ENCODE results near the gene VCX3A.
"Not testable (repeated sequence)": the region's sequence is repeated elsewhere in the genome, so short reads cannot be mapped to it uniquely, and the experiment has no call there.

Gene VCX3A

GRCh38 chrX:6535018-6535417, at the start of gene VCX3A:
Gene VCX3A (minus strand): TSS chrX:6535118. CDS start chrX:6534497, 621 bp downstream.
- H3K27ac Mint-ChIP-seq; H3K4me1 Mint-ChIP-seq; H3K4me3 Mint-ChIP-seq; H3K27me3 Mint-ChIP-seq (ENCODE audit: low read depth); H3K36me3 Mint-ChIP-seq (ENCODE audit: low read depth); H3K9me3 Mint-ChIP-seq: not testable (repeated sequence)

GRCh38 chrX:6574762-6575161, 39.8 kb upstream of the VCX3A start:
- H3K4me3 Mint-ChIP-seq, result no peak overlapping the region
- H3K36me3 Mint-ChIP-seq (ENCODE audit: low read depth), result no peaks in the 10 kb centered on the region
- no peak overlapping the region for H3K27ac Mint-ChIP-seq
- H3K4me1 Mint-ChIP-seq, result no peaks in the 10 kb centered on the region
- no peaks in the 10 kb centered on the region for H3K9me3 Mint-ChIP-seq
- no peaks in the 10 kb centered on the region for H3K27me3 Mint-ChIP-seq (ENCODE audit: low read depth)
- peak in 1 of 3 experiments; percentile 31 for TF ChIP-seq CTCF (IDR thresholded peaks at IDR 0.05; ENCODE audit: unreplicated experiment in 3 of 3)

GRCh38 chrX:6568031-6568430, 33.1 kb upstream of the VCX3A start:
- Mint-ChIP-seq H3K4me3 (no peak overlapping the region), H3K36me3 (ENCODE audit: low read depth) (no peaks in the 10 kb centered on the region), H3K27ac (no peak overlapping the region), H3K27me3 (ENCODE audit: low read depth) (no peaks in the 10 kb centered on the region), H3K4me1 (peaks cover 4% of the 10 kb centered on the region), H3K9me3 (peaks cover 2% of the 10 kb centered on the region)
- no peak for TF ChIP-seq CTCF (IDR thresholded peaks at IDR 0.05; ENCODE audit: unreplicated experiment in 3 of 3)

- Mint-ChIP-seq H3K27me3 (ENCODE audit: low read depth) (no peaks in the 10 kb centered on the region), H3K27ac (no peak overlapping the region), H3K4me3 (no peak overlapping the region), H3K36me3 (ENCODE audit: low read depth) (no peaks in the 10 kb centered on the region), H3K4me1 (no peaks in the 10 kb centered on the region), H3K9me3 (peaks cover 13% of the 10 kb centered on the region)
- no peak for TF ChIP-seq CTCF (IDR thresholded peaks at IDR 0.05; ENCODE audit: unreplicated experiment in 3 of 3)
Observed at GRCh38 chrX:6558979-6559378, 24.1 kb upstream of the VCX3A start.

GRCh38 chrX:6557690-6558089, 22.8 kb upstream of the VCX3A start:
- H3K4me3 Mint-ChIP-seq, result no peak overlapping the region
- no peak overlapping the region for H3K27ac Mint-ChIP-seq
- peaks cover 9% of the 10 kb centered on the region for H3K9me3 Mint-ChIP-seq
- no peaks in the 10 kb centered on the region for H3K27me3 Mint-ChIP-seq (ENCODE audit: low read depth)
- H3K36me3 Mint-ChIP-seq (ENCODE audit: low read depth), result no peaks in the 10 kb centered on the region
- TF ChIP-seq CTCF (IDR thresholded peaks at IDR 0.05; ENCODE audit: unreplicated experiment in 3 of 3), result no peak
- H3K4me1 Mint-ChIP-seq, result no peaks in the 10 kb centered on the region

GRCh38 chrX:6550999-6551398, 16.1 kb upstream of the VCX3A start:
- Mint-ChIP-seq H3K4me1 (no peaks in the 10 kb centered on the region), H3K27me3 (ENCODE audit: low read depth) (peaks cover 7% of the 10 kb centered on the region), H3K9me3 (peaks cover 5% of the 10 kb centered on the region), H3K36me3 (ENCODE audit: low read depth) (no peaks in the 10 kb centered on the region), H3K4me3 (no peak overlapping the region), H3K27ac (no peak overlapping the region)
- TF ChIP-seq CTCF (IDR thresholded peaks at IDR 0.05; ENCODE audit: unreplicated experiment in 3 of 3), result no peak

All from nephron (organoid).